A549 (cell line): ENCODE results near the gene PPP4R3B. TPM values are rescaled to one million over a fixed set of nuclear protein-coding genes. Genes with fewer than 3 reads are reported as not detected.

Experiments
- ATAC-seq, 2 experiments: fragments of 200-7000 bp in 1 of 2; fragments of >200 bp in 1 of 2; cut with Nextera tagmentation in 1 of 2; cut with Tn5 transposase in 1 of 2; 3 replicates each; pipeline versions ENCODE4 v1.8.0 to v1.9.1; 2018 to 2020; ENCODE audit warnings: mild to moderate bottlenecking in 1 of 2, moderate library complexity in 1 of 2
- CTCF ChIA-PET: fragments of 300-600 bp; sonication (Branson Sonifier 250); formaldehyde crosslinking; extraction: SDS; loops from one replicate; lab custom pipeline; 2021; ENCODE audit warnings: antibody characterized with exemption, inconsistent platforms; lab: Yijun Ruan, JAX
- POLR2A ChIA-PET: fragments of 350-600 bp; formaldehyde crosslinking; extraction: SDS; loops from one replicate; lab custom pipeline; 2021; ENCODE audit warnings: antibody characterized with exemption, inconsistent platforms; lab: Yijun Ruan, JAX
- DNase-seq, 2 experiments: peaks; one replicate each; pipeline versions ENCODE4 v3.0.0 to v3.0.0-alpha.2; 2011 to 2016; ENCODE audit warnings: low read depth in 1 of 2, low spot score in 1 of 2
- FAIRE-seq: peaks from 2 replicates; lab custom pipeline; 2011; peaks lifted over from hg19 to GRCh38; lab: Jason Lieb, UNC
- H3K27ac ChIP-seq, 2 experiments: fragments of >200 bp; sonication (Bioruptor Twin); formaldehyde crosslinking; 3 replicates each; pipeline ENCODE4 v1.5.1; 2016 to 2017
- H3K4me1 ChIP-seq: fragments of >200 bp; sonication (Bioruptor Twin); formaldehyde crosslinking; 3 replicates; pipeline ENCODE4 v1.6.1; 2016
- H3K4me2 ChIP-seq: fragments of >200 bp; sonication (Bioruptor Twin); formaldehyde crosslinking; 3 replicates; pipeline ENCODE4 v1.6.1; 2016
- H3K4me3 ChIP-seq: fragments of >200 bp; sonication (Bioruptor Twin); formaldehyde crosslinking; 3 replicates; pipeline ENCODE4 v1.5.1; 2016
- H3K9me3 ChIP-seq: fragments of >200 bp; sonication (Bioruptor Twin); formaldehyde crosslinking; 3 replicates; pipeline ENCODE4 v1.6.1; 2016
- CBX2 ChIP-seq: fragments of 200-600 bp; sonication (generic); IDR thresholded peaks from 2 replicates; pipeline ENCODE4 v1.6.1; 2016; ENCODE audit warnings: low read depth, mild to moderate bottlenecking, borderline replicate concordance
- CBX8 ChIP-seq: fragments of 200-600 bp; sonication (generic); IDR thresholded peaks from 2 replicates; pipeline ENCODE4 v1.6.1; 2016
- E2F6 ChIP-seq: IDR thresholded peaks from 2 replicates; pipeline ENCODE4 v1.6.1; 2012; ENCODE audit warnings: low read depth, borderline replicate concordance
- ELK1 ChIP-seq: fragments of 150-350 bp; IDR thresholded peaks from 2 replicates; pipeline ENCODE4 v1.6.1; 2014; ENCODE audit warnings: low read depth, mild to moderate bottlenecking, low read length
- ESRRA ChIP-seq: fragments of 150-350 bp; IDR thresholded peaks from 2 replicates; pipeline ENCODE4 v1.6.1; 2014; ENCODE audit warnings: mild to moderate bottlenecking, low read length, borderline replicate concordance
- FOSB ChIP-seq: fragments of 250-450 bp; sonication (Bioruptor Pico); IDR thresholded peaks from 2 replicates; pipeline ENCODE4 v1.5.0; 2020; ENCODE audit warnings: mild to moderate bottlenecking, moderate library complexity
- FOXS1 ChIP-seq: fragments of 250-450 bp; sonication (Bioruptor Pico); IDR thresholded peaks from 2 replicates; pipeline ENCODE4 v1.5.0; 2020; ENCODE audit warnings: mild to moderate bottlenecking, moderate library complexity
- GATA3 ChIP-seq: IDR thresholded peaks from 2 replicates; pipeline ENCODE4 v1.6.1; 2012; ENCODE audit warnings: borderline replicate concordance
- HDAC2 ChIP-seq: fragments of 200-600 bp; sonication (generic); IDR thresholded peaks from 2 replicates; pipeline ENCODE4 v1.6.1; 2016
- HES2 ChIP-seq: fragments of >200 bp; sonication (Bioruptor Twin); formaldehyde crosslinking; IDR thresholded peaks from 2 replicates; pipeline ENCODE4 v1.6.1; 2016
- HMGXB4 ChIP-seq: fragments of 250-450 bp; sonication (Bioruptor Pico); IDR thresholded peaks from 2 replicates; pipeline ENCODE4 v1.5.0; 2021; ENCODE audit warnings: mild to moderate bottlenecking, moderate library complexity, borderline replicate concordance
- HOXA7 ChIP-seq: fragments of 250-450 bp; sonication (Bioruptor Pico); IDR thresholded peaks from 2 replicates; pipeline ENCODE4 v1.5.0; 2020; ENCODE audit warnings: mild to moderate bottlenecking, moderate library complexity
- HOXB5 ChIP-seq: fragments of 250-450 bp; sonication (Bioruptor Pico); IDR thresholded peaks from 2 replicates; pipeline ENCODE4 v1.5.0; 2020; ENCODE audit warnings: mild to moderate bottlenecking, moderate library complexity
- KDM1A ChIP-seq: fragments of 200-600 bp; sonication (generic); IDR thresholded peaks from 2 replicates; pipeline ENCODE4 v1.6.1; 2016; ENCODE audit warnings: low read depth, mild to moderate bottlenecking
- KDM5A ChIP-seq: fragments of 200-600 bp; sonication (generic); IDR thresholded peaks from 2 replicates; pipeline ENCODE4 v1.6.1; 2016; ENCODE audit warnings: antibody characterized with exemption, mild to moderate bottlenecking
- MAFK ChIP-seq: fragments of 450-650 bp; IDR thresholded peaks from 2 replicates; pipeline ENCODE4 v1.6.1; 2014; ENCODE audit not compliant: partially characterized antibody
- MAX ChIP-seq: IDR thresholded peaks from 2 replicates; pipeline ENCODE4 v1.6.1; 2012
- MAZ ChIP-seq: fragments of 150-350 bp; IDR thresholded peaks from 2 replicates; pipeline ENCODE4 v1.6.1; 2014; ENCODE audit warnings: antibody characterized with exemption, low read depth, low read length, borderline replicate concordance
- NPAS2 ChIP-seq: fragments of 250-450 bp; sonication (Bioruptor Pico); IDR thresholded peaks from 2 replicates; pipeline ENCODE4 v1.8.0; 2022; ENCODE audit warnings: mild to moderate bottlenecking, moderate library complexity, borderline replicate concordance
- POLR2A ChIP-seq: IDR thresholded peaks from 2 replicates; pipeline ENCODE4 v1.6.1; 2012; ENCODE audit warnings: mild to moderate bottlenecking, low read length
- POLR2AphosphoS2 ChIP-seq: conservative IDR thresholded peaks from 2 replicates; pipeline ENCODE4 v1.6.1; 2012; ENCODE audit warnings: low read length, improper control_type of control experiment, inconsistent platforms
- TP53 ChIP-seq: fragments of 250-450 bp; sonication (Bioruptor Pico); IDR thresholded peaks from 2 replicates; pipeline ENCODE4 v1.5.0; 2021; ENCODE audit warnings: mild to moderate bottlenecking, moderate library complexity
- USF2 ChIP-seq: fragments of 450-650 bp; IDR thresholded peaks from 2 replicates; pipeline ENCODE4 v1.6.1; 2014; ENCODE audit warnings: antibody characterized with exemption
- ZFP36 ChIP-seq: fragments of 450-650 bp; IDR thresholded peaks from 2 replicates; pipeline ENCODE4 v1.6.1; 2014; ENCODE audit warnings: borderline replicate concordance; ENCODE audit not compliant: partially characterized antibody
- WGBS: methylation state at CpG from one replicate; pipeline ENCODE4 v1.1.6; 2017; ENCODE audit errors: missing lambda C conversion rate; 5-methylcytosine and 5-hydroxymethylcytosine counted together
- polyA plus RNA-seq, 4 experiments: library from polyadenylated mRNA; depleted of rRNA in 3 of 4; stranded (reverse); fragments of >200 nt; fragmentation: RNase III in 1 of 4; extraction: RNeasy Plus Mini Kit Qiagen cat#74134 plus additional on column Dnase treatment in 1 of 4; gene quantifications; 2 replicates in 3 of 4; 3 replicates in 1 of 4; pipeline ENCODE4 v1.2.3, GENCODE V29; 2011 to 2017

Gene PPP4R3B
- polyA plus RNA-seq, 2 of the 4 experiments (the other 2 are of a cell fraction), result 34.6 to 70.9 TPM

GRCh38 chr2:55620123-55620779 lies 2.8 kb upstream of the PPP4R3B start (continued):
- TF ChIP-seq ELK1 (no peak), HMGXB4 (CRISPR knock-in tag) (no peak), MAFK (peak; percentile 55), FOXS1 (CRISPR knock-in tag) (no peak), E2F6 (no peak), NPAS2 (CRISPR knock-in tag) (no peak), FOSB (no peak), ESRRA (no peak), USF2 (no peak), CBX8 (no peak), POLR2AphosphoS2 (no peak), TP53 (CRISPR knock-in tag) (no peak), CBX2 (no peak), HDAC2 (no peak), HOXA7 (CRISPR knock-in tag) (no peak), KDM1A (no peak), HOXB5 (CRISPR knock-in tag) (no peak), HES2 (no peak), ZFP36 (no peak), KDM5A (no peak)

- Histone ChIP-seq H3K4me1 (peaks cover 25% of the 10 kb centered on the region), H3K4me2 (peak overlapping the region; percentile 92), H3K4me3 (peak overlapping the region; percentile 69), H3K9me3 (no peaks in the 10 kb centered on the region), H3K27ac (peak overlapping the region; percentile 78 to 87)
- WGBS, result under 1% methylated on average over 32 of the region's 32 CpGs
- FAIRE-seq (peak; percentile 7), DNase-seq (peak; percentile 69 to 81), ATAC-seq (peak; percentile 57 to 62)
- TF ChIP-seq KDM1A, result no peak
- TF ChIP-seq ZFP36, result peak; percentile 11
- 0 out of 2 replicates have a peak, but pooled peaks have one; percentile 32 for TF ChIP-seq GATA3
- TF ChIP-seq USF2, result no peak
- TF ChIP-seq MAX, result peak; percentile 65
- peak; percentile 1; the same call in 1 of the 2 replicates for TF ChIP-seq KDM5A
- peak; percentile 25; the same call in 1 of the 2 replicates for TF ChIP-seq POLR2A
- TF ChIP-seq HMGXB4 (CRISPR knock-in tag), result no peak
- TF ChIP-seq MAZ, result no peak
- TF ChIP-seq HDAC2, result 0 out of 2 replicates have a peak, but pooled peaks have one; percentile 64
- ChIA-PET POLR2A (interaction anchor here (0.7 to 1.4 kb wide), 4 partner anchors 8 to 37 kb away, joined by 3 to 9 read pairs (median 4); no protein-coding TSS in a partner anchor), CTCF (interaction anchor here (0.6 to 1.2 kb wide), 3 partner anchors 11 to 597 kb away, joined by 3 to 7 read pairs (median 3); no protein-coding TSS in a partner anchor)
Measured at GRCh38 chr2:55618275-55619055, 1.0 kb upstream of the PPP4R3B start.
